Measurements from ENCODE around the gene ATG7.
"Not testable (repeated sequence)": the region's sequence is repeated elsewhere in the genome, so short reads cannot be mapped to it uniquely, and the experiment has no call there.

DNA sequence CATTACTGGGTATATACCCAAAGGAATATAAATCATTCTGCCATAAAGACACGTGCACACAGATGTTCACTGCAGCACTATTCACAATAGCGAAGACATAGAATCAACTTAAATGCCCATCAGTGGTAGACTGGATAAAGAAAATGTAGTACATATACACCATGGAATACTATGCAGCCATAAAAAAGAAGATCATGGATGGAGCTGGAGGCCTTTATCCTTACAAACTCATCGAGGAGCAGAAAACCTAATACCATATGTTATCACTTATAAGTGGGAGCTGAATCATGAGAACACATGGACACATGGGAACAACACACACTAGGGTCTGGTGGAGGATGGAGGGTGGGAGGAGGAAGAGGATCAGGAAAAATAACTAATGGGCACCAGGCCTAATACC lies 173.0 kb downstream of the ATG7 start:
- TF ChIP-seq, protein P1, sequence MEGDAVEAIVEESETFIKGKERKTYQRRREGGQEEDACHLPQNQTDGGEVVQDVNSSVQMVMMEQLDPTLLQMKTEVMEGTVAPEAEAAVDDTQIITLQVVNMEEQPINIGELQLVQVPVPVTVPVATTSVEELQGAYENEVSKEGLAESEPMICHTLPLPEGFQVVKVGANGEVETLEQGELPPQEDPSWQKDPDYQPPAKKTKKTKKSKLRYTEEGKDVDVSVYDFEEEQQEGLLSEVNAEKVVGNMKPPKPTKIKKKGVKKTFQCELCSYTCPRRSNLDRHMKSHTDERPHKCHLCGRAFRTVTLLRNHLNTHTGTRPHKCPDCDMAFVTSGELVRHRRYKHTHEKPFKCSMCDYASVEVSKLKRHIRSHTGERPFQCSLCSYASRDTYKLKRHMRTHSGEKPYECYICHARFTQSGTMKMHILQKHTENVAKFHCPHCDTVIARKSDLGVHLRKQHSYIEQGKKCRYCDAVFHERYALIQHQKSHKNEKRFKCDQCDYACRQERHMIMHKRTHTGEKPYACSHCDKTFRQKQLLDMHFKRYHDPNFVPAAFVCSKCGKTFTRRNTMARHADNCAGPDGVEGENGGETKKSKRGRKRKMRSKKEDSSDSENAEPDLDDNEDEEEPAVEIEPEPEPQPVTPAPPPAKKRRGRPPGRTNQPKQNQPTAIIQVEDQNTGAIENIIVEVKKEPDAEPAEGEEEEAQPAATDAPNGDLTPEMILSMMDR (IDR thresholded peaks at IDR 0.05) = not testable (repeated sequence)
- TF ChIP-seq EP300, POLR2A (IDR thresholded peaks at IDR 0.05): not testable (repeated sequence)
